Brain pericyte (primary cell): ENCODE results near the gene NBAS.
A peak's percentile ranks its signal among the peaks of the same experiment; 100 is the strongest.

ENCODE experiments used
- DNase-seq: peaks from one replicate; pipeline ENCODE4 v3.0.0-alpha.2; 2012; ENCODE audit warnings: low read depth, low spot score

NBAS gene

DNA sequence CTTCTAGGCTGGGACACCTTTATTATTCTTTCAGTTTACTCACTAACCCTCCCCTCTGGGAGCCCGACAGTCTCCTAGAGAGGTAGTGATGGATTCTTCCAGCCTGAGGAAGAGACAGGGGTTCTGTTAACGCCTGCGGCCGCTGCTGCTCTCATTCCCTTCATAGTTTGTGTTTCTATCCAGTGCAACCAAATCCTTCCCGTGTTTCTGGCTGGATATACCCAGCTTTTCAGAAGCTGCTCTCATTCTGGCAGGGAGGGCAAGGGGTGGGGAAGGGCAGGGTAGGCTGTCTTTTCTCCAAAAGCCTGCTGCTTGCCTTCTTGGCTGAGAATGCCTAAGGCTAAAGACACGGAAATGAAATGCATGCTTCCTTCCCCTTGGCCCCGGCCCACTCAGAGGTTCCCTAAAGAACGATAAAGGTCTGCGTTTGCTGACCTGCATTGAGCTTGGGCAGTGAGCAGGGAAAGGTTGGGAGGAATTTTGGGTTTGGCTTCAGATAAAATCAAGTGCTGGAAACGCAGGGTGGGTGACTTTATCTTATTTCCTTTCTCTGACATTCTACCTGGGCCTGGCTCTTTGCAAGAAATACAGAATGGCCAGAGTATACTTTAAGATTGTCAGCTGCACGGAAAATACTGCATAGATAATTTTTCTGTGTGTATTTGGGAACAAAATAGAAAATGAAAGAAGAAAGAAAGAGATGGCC, 390.9 kb downstream of the NBAS start:
- DNase-seq = no peak

DNA sequence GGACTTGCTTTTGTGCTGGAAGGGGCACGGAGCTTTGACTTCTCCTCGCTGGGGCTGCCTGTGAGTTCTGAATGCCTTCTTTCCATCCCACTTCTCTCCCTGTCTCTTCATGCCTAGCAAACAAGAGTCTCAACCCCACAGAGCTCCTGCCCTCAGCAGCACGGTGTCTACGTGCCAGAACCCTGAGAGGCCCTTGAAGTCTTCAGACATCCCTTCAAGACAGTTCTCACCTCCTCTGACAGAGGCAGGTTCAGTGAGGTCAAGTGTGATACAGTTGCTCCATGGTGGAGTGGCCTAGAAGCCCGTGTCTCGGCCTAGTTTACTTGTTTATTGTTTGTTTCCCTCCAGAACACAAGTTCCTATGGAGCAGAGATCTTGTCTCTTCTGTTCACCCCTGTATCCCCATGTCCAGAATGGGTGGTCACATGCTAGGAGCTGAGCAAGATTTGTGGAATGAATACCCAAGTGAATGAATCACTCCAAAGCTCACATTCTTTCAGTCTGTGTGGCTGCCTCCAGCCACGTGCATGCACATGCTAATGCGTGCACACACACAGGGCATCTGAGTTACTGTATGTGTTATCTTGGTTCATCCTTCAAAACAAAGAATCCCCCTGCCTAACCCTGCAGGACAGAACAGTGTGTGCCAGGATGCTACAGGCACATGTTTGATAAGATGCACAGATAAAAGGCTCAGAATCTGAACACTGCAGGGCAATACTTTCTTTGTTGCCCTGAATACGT, 391.6 kb downstream of the NBAS start:
- peak; percentile 33 for DNase-seq

DNA sequence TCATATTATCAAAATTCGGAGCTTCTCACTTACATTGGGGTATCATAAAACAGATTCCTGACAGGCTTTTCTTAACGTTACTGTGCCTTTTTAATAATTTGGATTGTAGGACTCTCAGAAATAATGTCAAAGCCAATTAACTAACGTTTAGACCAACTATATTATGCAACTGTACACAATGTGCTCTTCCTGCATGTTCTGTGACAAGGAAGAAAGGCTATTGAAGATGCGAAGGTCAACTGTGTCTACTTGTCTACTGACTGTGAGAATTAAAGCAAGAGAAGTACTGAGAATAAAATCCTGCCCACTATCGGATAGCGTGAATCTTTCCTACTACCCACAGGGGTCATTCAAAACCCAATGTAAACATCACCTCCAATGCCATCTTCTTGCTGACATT, 393.0 kb downstream of the NBAS start:
- DNase-seq = no peak

DNA sequence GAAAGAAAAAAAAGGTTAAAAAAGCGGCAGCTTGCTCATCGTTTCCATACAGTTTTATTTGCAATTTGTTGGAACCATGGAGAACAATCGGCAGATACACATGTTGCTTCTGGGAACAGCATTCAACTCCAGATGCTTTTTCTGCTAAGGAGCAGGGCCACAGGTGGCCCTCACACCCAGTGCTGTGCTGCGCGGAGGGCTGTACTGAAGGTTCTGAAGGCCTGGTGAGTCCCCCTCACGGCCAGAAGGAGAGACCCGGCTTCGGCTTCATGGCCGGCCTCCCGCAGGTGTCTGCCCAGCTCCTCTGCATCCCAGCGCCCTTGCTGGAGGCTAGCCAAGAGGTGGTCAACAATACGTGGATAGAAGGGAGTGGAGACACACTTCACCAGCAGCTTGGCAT, 394.3 kb downstream of the NBAS start:
- no peak for DNase-seq

DNA sequence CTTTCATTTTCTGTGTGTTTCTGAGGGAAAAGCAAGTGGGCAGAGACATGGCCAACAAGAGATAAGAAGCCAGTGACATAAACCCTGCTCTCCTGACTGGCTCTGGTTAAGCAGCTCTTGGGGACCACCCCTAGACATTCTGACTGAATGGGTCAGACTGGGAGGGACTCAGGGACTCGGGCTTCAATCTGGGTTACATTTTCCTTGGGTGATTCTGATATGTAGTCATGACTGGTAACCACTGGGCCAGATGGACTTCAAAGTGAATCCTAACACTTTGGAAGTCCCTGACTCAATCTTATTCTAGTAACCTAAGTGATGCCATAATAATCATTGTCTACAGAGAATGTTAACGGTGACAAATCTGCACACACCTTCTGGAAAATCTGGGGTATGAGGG, 397.8 kb downstream of the NBAS start:
- DNase-seq = no peak

DNA sequence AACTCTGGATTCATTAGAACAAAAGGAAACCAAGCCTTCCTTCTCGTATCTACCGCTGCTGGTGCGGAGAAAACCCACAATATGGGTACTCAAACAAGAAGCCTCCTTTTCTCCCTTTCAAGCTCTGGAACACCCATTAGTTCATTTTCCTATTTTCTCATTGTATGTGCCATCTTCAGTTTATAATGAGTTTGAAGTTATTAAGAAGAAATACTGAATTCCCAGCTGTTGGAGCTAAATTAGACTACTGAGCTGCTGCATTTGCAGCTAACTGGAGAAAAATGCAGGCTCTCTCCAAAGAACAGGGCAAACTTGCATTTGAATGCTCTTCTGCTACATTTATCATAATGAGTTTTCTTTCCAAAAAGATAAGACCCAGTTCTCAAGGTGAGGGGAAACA, 398.5 kb downstream of the NBAS start:
- DNase-seq = no peak

DNA sequence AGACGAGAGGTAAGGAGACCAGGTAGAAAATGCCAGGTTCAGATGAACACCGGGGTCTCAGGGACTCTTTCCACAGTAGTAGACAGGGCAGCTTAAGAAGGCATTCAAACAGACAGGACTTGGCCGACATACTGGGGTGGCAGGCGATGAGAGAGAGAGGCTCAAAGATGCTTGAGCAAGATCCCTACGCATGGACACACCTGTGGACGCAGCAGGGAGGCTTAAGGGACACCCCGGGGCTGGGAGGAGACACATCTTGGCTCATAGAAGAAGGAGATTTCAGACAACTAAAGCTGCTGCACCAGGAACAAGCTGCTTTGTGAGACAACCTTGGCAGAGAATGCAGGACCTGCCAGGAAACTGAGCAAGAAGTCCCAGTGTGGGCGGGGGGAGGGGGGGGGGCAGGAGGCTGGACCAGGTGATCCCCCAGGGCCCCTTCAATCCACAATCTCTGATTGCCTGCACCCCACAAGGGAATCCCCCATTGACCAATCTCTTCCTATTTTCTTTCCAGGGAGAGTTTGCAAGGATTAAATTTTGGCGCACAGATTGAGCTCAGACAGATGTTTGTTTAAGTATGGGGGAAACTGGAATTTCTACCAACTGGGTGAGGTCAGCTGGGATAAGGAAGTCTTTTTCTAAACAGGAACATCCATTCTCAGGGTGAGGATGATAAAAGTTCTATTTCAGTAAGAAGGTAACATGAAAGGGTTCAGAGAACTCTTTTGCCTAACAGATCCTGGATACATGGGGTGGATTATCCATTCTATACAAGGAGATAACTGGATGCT, 400.7 kb downstream of the NBAS start:
- DNase-seq = no peak

DNA sequence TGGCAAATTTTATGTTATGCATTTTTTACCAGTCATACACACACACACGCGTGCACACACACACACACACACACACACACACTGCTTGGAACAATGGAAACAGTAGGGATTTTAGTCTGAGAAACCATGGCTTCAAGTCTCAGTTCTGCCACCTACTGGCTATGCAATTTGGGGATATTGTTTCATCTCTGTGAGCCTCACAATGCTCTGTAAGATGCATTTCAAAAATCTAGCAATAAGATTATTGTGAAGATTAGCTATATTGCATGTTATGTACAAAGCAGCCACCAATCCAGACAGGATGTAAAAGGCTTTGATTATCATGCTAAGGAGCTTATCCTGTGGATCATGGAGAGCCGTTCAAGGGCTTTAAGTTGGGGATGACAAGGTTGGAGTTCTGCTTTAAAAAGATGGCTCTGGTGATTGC, 401.4 kb downstream of the NBAS start:
- no peak for DNase-seq

DNA sequence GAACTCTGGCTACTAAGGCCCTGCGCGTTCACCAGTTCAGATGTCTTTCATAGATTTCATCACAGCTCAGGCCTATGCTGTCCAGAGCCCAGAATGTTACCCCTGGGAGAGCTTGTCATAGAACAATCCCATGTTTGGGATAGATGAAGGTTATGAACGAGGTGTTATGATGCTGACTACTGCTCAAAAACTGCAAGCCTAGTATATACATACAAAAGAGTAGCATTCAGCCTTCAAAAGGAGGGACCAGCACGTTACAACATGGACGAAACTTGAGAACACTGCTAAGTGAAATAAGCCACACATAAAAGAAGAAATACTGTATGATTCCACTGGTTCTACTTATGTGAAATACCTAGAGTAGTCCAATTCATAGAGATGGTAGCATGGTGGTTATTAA, 401.9 kb downstream of the NBAS start:
- DNase-seq = no peak

DNA sequence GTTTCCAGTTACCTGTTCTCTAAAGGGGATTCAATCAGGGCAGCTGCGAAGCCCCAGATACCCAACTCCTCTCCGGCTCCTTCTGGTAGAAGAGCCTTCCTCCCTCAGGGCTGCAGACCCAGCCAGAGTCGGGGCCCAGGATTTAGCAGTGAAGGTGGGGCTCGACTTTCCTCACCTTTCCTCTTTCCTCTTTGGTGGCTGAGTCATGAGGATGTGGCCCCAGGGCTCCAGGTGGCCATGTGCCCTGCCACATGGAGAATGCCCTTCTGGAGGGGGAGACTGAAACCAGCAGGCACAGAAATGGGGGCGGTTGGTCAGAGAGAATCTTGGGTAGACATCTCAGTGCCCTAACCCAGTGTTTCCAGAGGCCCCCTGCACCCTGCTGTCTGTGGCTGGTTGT, 402.6 kb downstream of the NBAS start:
- no peak for DNase-seq

DNA sequence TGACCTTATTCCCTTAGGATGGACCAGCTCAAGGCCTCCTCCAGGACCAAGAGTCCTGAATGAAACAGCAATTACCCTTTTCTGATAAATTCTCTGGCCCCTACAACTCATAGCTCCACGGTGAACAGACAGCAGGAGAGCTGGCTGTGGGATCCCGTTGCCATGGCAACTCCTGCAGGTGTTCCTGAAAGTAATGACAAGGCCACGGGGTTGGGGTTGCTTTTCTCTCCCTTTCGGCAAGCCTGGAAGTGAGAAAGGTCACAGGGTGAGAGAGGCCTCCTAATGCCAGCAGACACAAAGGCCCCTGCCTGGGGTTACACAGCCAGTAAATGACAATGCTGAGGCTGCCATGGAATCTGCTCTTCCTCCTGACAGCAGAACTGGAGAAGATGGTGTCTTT, 403.0 kb downstream of the NBAS start:
- no peak for DNase-seq

DNA sequence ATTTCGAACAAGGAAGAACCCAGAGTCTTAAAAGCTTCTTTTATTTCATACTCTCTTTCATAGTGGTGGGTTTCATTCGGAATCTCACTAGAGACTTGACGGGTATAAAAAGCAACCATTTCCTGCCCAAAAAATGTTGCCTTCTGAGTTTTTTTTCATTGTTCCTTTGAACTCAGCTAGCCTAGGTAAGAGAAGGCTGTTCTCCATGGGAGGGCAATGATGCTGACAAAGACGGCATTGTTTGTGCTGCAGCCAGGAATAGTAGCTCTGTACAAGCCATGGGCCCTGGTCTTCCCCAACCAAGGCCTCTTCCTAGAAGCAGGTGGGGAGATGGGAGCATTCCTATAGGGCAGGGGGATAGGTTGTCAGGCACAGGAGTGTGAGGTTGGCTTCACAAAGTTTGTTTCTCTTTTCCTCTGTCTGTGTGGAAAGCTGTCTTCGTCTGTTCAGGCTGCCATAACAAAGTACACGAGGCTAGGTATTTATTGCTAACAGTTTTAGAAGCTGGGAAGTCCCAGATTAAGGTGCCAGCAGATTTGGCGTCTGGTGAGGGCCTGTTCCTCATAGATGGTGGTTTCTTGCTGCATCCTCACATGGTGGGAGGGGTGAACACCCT, 405.1 kb downstream of the NBAS start:
- DNase-seq = no peak

DNA sequence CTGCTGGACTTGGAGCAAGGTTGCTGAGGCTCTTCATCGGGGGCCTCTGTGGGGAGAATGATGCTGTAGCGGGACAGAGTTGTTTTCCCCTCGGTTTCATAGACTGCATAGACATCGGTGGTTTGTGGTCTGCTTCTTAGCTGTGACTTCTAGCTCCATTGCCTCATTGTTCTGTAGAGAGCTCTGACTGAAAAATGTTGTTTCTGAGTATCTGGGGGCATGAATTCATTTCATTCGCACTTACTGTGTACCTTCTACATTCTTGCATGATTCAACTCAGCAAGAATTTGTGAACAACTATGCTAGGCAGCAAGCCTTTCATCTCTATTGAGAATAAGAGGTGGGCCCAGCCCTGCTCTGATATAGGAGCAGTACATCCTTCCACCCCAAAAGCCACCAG, 406.8 kb downstream of the NBAS start:
- no peak for DNase-seq

DNA sequence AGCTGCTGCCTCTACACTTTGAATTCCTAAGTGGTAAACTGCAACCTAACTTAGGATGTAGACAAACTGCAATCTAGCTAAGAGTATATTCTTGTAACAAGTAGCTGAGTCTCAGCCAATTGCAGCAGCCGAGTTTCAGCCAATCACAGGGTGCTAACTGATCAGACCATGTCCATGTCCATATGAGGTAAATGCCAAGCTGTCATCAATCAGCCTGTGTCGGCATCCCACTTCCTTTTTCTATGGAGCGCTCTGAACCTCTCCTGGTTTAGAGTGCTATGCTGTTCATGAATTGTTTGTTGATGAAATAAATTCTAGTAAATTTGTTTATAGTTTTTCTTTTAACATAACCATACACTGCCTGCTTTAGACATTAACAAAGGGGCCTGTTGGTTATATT, 408.8 kb downstream of the NBAS start:
- no peak for DNase-seq

DNA sequence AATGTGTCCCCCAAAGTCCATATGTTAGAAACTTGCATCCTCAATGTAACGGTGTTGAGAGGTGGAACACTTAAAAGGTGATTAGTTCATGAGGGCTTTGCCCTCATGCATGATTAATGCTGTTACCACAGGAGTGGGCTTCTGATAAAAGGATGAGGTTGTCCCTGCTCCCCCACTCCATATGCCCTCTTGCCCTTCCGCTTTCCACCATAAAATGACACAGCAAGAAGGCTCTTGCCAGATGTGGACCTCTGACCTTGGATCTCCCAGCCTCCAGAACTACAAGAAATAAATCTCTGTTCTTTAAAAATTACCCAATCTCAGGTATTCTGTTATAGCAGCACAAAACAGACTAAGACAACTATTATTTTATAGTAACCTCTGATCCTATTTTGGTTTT, 412.1 kb downstream of the NBAS start:
- DNase-seq = no peak

DNA sequence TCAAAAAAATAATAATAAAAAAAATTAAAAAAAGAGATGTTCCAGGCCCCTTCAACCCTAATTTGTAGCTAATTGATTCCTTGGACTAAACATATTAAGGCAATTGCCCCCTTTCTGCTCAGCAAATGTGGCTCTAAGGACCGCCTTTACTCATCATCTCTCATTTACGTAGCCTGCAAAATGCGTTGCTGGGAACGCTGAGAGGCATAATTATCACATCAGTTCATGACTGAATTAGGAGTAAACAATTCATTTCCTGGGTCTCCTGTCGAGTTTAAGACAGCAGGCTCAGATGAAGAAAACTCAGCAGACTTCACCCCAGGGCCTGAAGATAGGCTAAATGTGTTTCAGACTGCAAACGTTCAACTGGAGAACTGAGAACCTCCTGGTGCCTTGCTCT, 413.5 kb downstream of the NBAS start:
- DNase-seq = no peak

DNA sequence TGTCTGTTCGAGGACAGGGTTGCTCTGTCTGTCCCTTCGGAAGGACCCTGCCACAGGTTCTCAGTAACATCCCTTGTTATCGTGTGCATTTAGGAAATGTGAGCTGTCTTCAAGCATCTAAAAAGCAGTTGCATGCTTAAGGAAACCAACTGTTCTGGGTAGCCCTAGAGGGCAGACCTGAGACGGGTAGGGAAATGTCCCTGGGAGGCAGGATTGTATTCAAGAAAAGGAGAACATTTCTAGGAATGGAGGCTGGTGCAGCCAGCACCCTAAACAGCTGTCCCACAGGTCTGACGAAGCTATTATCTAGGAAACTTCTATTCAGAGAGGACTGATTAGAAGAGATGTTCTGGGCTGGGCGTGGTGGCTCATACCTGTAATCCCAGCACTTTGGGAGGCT, 414.2 kb downstream of the NBAS start:
- DNase-seq = no peak

DNA sequence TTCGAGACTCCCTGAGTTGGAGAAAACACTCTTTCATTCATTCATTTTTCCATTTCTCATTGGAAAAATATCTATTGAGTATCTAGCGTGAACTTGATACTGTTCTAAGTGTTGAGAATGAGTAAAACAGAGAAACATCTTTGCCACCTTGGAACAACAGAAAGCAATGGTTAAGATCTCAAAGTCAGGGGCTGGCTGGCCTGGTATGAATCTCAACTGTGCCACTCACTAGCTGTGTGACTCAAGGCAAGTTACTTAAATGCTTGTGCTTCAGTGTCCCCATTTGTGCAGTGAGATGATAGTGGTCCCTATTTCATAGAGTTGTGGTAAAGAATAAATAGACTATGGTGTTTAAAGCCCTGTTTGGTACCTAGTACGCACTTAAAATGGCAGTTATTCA, 415.2 kb downstream of the NBAS start:
- no peak for DNase-seq

DNA sequence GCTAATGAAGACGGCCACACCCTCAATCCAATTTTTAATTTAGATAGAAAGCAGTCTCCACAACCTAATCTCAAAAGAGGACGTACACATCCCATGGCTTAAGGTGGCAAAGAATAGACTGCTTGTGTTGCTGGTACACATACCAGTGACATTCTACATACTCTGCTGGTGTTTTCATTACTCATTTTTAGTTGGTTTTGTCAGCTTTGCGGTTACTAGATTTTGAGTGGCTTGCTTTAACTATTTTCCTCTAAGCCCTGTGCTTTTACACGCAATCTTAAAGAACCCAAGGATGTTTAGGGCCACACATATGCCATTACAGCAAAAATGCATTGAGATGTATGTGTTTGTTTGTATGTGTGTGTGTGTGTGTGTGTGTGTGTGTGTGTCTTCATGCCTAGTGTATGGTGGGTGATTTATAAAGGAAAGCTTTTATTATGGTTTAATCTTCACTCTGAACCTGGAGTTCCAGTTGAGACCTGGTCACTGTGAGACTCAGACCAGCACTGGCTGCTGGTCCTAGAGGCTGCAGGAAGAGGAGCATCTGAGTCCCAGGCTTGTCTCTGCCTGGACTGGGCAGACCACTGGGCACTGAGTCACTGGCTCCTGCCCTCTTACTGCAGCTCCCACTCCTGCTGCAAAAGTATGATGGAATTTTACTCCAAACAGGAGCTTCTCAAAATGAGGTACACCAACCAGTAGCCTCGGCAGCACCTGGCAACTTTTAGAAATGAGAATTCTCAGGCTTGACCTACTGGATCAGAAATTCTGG, 415.9 kb downstream of the NBAS start:
- no peak for DNase-seq

DNA sequence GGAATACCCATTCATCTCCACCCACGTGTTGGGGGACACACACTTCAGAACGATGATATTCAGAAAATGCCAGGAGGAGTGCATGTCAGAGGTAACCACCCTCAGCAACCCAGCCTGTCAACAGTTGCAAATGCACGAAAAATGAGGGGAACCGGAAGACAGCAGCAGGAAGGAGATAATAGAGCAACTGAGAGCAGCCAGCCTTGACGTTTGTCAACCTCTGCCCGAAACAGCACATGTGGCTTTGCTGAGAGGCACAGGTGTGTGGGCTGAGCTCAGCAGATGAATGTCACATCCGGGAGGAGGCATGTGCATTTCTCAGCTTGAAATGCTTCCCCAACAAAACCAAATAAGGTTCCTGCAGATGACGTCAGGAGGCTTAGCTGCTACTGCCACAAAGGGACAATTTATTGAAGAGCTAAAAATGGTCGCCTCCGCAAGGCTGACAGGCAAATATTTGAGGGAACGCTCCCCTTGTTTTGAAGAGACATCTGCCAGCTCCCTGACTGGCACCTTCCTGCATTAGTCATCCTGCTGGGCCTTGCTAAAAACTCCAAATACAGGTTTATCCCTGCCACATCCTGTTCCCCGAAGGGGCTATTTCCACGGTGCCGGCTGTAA, 419.0 kb downstream of the NBAS start:
- DNase-seq = no peak

DNA sequence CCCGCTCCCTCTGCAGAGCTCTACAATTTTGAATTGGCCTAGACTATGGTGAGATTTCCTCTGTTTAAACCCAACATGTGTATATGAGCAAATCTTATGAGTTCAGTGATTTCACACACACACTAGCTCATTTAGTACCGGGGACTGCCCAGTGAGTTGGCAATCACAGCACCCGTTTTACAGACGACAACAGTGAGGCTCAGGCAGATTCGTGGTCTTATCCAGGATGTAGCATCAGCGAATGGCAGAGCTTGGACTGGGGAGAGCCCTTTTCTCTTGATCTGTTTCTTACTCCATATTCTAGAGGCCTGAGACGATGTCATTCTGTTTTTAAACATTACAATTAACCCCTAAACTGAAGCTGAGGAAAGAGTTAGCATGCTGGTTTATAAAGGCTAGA, 419.9 kb downstream of the NBAS start:
- DNase-seq = no peak
